A549 (cell line): ENCODE measurements around the gene RHOD. TPM values are rescaled to one million over a fixed set of nuclear protein-coding genes. Genes with fewer than 3 reads are reported as not detected.

Experiments
- ATAC-seq, 2 experiments: fragments of 200-7000 bp in 1 of 2; fragments of >200 bp in 1 of 2; cut with Nextera tagmentation in 1 of 2; cut with Tn5 transposase in 1 of 2; 3 replicates each; pipeline versions ENCODE4 v1.8.0 to v1.9.1; 2018 to 2020; ENCODE audit warnings: mild to moderate bottlenecking in 1 of 2, moderate library complexity in 1 of 2
- CTCF ChIA-PET: fragments of 300-600 bp; sonication (Branson Sonifier 250); formaldehyde crosslinking; extraction: SDS; loops from one replicate; lab custom pipeline; 2021; ENCODE audit warnings: antibody characterized with exemption, inconsistent platforms; lab: Yijun Ruan, JAX
- POLR2A ChIA-PET: fragments of 350-600 bp; formaldehyde crosslinking; extraction: SDS; loops from one replicate; lab custom pipeline; 2021; ENCODE audit warnings: antibody characterized with exemption, inconsistent platforms; lab: Yijun Ruan, JAX
- DNase-seq, 2 experiments: peaks; one replicate each; pipeline versions ENCODE4 v3.0.0 to v3.0.0-alpha.2; 2011 to 2016; ENCODE audit warnings: low read depth in 1 of 2, low spot score in 1 of 2
- FAIRE-seq: peaks from 2 replicates; lab custom pipeline; 2011; peaks lifted over from hg19 to GRCh38; lab: Jason Lieb, UNC
- H3K27ac ChIP-seq, 2 experiments: fragments of >200 bp; sonication (Bioruptor Twin); formaldehyde crosslinking; 3 replicates each; pipeline ENCODE4 v1.5.1; 2016 to 2017
- H3K4me1 ChIP-seq: fragments of >200 bp; sonication (Bioruptor Twin); formaldehyde crosslinking; 3 replicates; pipeline ENCODE4 v1.6.1; 2016
- H3K4me2 ChIP-seq: fragments of >200 bp; sonication (Bioruptor Twin); formaldehyde crosslinking; 3 replicates; pipeline ENCODE4 v1.6.1; 2016
- H3K4me3 ChIP-seq: fragments of >200 bp; sonication (Bioruptor Twin); formaldehyde crosslinking; 3 replicates; pipeline ENCODE4 v1.5.1; 2016
- H3K9me3 ChIP-seq: fragments of >200 bp; sonication (Bioruptor Twin); formaldehyde crosslinking; 3 replicates; pipeline ENCODE4 v1.6.1; 2016
- CBX2 ChIP-seq: fragments of 200-600 bp; sonication (generic); IDR thresholded peaks from 2 replicates; pipeline ENCODE4 v1.6.1; 2016; ENCODE audit warnings: low read depth, mild to moderate bottlenecking, borderline replicate concordance
- CEBPB ChIP-seq, 2 experiments: fragments of >200 bp in 1 of 2; sonication (Bioruptor Twin) in 1 of 2; formaldehyde crosslinking in 1 of 2; IDR thresholded peaks; 2 replicates each; pipeline ENCODE4 v1.6.1; 2012 to 2016
- CHD2 ChIP-seq: fragments of 150-350 bp; IDR thresholded peaks from 2 replicates; pipeline ENCODE4 v1.6.1; 2014; ENCODE audit warnings: low read length; ENCODE audit not compliant: partially characterized antibody
- CHD4 ChIP-seq: fragments of 200-600 bp; sonication (generic); IDR thresholded peaks from 2 replicates; pipeline ENCODE4 v1.6.1; 2016; ENCODE audit warnings: antibody characterized with exemption, mild to moderate bottlenecking, borderline replicate concordance
- EP300 ChIP-seq, 2 experiments: fragments of >200 bp; sonication (Bioruptor Twin); formaldehyde crosslinking; IDR thresholded peaks; 2 replicates in 1 of 2; 3 replicates in 1 of 2; pipeline ENCODE4 v1.6.1; 2016 to 2017
- FOSB ChIP-seq: fragments of 250-450 bp; sonication (Bioruptor Pico); IDR thresholded peaks from 2 replicates; pipeline ENCODE4 v1.5.0; 2020; ENCODE audit warnings: mild to moderate bottlenecking, moderate library complexity
- FOXS1 ChIP-seq: fragments of 250-450 bp; sonication (Bioruptor Pico); IDR thresholded peaks from 2 replicates; pipeline ENCODE4 v1.5.0; 2020; ENCODE audit warnings: mild to moderate bottlenecking, moderate library complexity
- HDAC2 ChIP-seq: fragments of 200-600 bp; sonication (generic); IDR thresholded peaks from 2 replicates; pipeline ENCODE4 v1.6.1; 2016
- HOXA7 ChIP-seq: fragments of 250-450 bp; sonication (Bioruptor Pico); IDR thresholded peaks from 2 replicates; pipeline ENCODE4 v1.5.0; 2020; ENCODE audit warnings: mild to moderate bottlenecking, moderate library complexity
- HOXB13 ChIP-seq: fragments of 250-450 bp; sonication (Bioruptor Pico); IDR thresholded peaks from 2 replicates; pipeline ENCODE4 v1.5.0; 2020; ENCODE audit warnings: low read depth, mild to moderate bottlenecking, moderate library complexity
- HOXB5 ChIP-seq: fragments of 250-450 bp; sonication (Bioruptor Pico); IDR thresholded peaks from 2 replicates; pipeline ENCODE4 v1.5.0; 2020; ENCODE audit warnings: mild to moderate bottlenecking, moderate library complexity
- MAZ ChIP-seq: fragments of 150-350 bp; IDR thresholded peaks from 2 replicates; pipeline ENCODE4 v1.6.1; 2014; ENCODE audit warnings: antibody characterized with exemption, low read depth, low read length, borderline replicate concordance
- NPAS2 ChIP-seq: fragments of 250-450 bp; sonication (Bioruptor Pico); IDR thresholded peaks from 2 replicates; pipeline ENCODE4 v1.8.0; 2022; ENCODE audit warnings: mild to moderate bottlenecking, moderate library complexity, borderline replicate concordance
- PHF8 ChIP-seq: fragments of 200-600 bp; sonication (generic); IDR thresholded peaks from 2 replicates; pipeline ENCODE4 v1.6.1; 2016; ENCODE audit warnings: low read depth, mild to moderate bottlenecking, antibody characterized with exemption, moderate library complexity, borderline replicate concordance
- RFX5 ChIP-seq: fragments of 450-650 bp; IDR thresholded peaks from 2 replicates; pipeline ENCODE4 v1.7.1; 2014; ENCODE audit warnings: antibody characterized with exemption, mild to moderate bottlenecking, moderate library complexity
- RNF2 ChIP-seq: fragments of 200-600 bp; sonication (generic); IDR thresholded peaks from 2 replicates; pipeline ENCODE4 v1.6.1; 2016; ENCODE audit warnings: low read depth, mild to moderate bottlenecking, antibody characterized with exemption, moderate library complexity, borderline replicate concordance
- SREBF2 ChIP-seq: fragments of 450-650 bp; IDR thresholded peaks from 2 replicates; pipeline ENCODE4 v1.6.1; 2014; ENCODE audit warnings: mild to moderate bottlenecking, moderate library complexity
- WGBS: methylation state at CpG from one replicate; pipeline ENCODE4 v1.1.6; 2017; ENCODE audit errors: missing lambda C conversion rate; 5-methylcytosine and 5-hydroxymethylcytosine counted together
- polyA plus RNA-seq, 4 experiments: library from polyadenylated mRNA; depleted of rRNA in 3 of 4; stranded (reverse); fragments of >200 nt; fragmentation: RNase III in 1 of 4; extraction: RNeasy Plus Mini Kit Qiagen cat#74134 plus additional on column Dnase treatment in 1 of 4; gene quantifications; 2 replicates in 3 of 4; 3 replicates in 1 of 4; pipeline ENCODE4 v1.2.3, GENCODE V29; 2011 to 2017
- TF ChIP-seq, protein P1 (sequence below): IDR thresholded peaks from 2 replicates; pipeline ENCODE4 v1.6.1; 2012; ENCODE audit warnings: low read depth, borderline replicate concordance
- TF ChIP-seq, protein P2 (sequence below): IDR thresholded peaks from 2 replicates; pipeline ENCODE4 v1.6.1; 2012
- TF ChIP-seq, protein P3 (sequence below): fragments of 250-450 bp; sonication (Bioruptor Pico); IDR thresholded peaks from 2 replicates; pipeline ENCODE4 v1.5.0; 2020; ENCODE audit warnings: low read depth, mild to moderate bottlenecking, moderate library complexity
- TF ChIP-seq, protein P4 (sequence below): IDR thresholded peaks from 2 replicates; pipeline ENCODE4 v1.6.1; 2012

The RHOD gene
- polyA plus RNA-seq, 2 of the 4 experiments (the other 2 are of a cell fraction): 13.6 to 33.2 TPM

DNA sequence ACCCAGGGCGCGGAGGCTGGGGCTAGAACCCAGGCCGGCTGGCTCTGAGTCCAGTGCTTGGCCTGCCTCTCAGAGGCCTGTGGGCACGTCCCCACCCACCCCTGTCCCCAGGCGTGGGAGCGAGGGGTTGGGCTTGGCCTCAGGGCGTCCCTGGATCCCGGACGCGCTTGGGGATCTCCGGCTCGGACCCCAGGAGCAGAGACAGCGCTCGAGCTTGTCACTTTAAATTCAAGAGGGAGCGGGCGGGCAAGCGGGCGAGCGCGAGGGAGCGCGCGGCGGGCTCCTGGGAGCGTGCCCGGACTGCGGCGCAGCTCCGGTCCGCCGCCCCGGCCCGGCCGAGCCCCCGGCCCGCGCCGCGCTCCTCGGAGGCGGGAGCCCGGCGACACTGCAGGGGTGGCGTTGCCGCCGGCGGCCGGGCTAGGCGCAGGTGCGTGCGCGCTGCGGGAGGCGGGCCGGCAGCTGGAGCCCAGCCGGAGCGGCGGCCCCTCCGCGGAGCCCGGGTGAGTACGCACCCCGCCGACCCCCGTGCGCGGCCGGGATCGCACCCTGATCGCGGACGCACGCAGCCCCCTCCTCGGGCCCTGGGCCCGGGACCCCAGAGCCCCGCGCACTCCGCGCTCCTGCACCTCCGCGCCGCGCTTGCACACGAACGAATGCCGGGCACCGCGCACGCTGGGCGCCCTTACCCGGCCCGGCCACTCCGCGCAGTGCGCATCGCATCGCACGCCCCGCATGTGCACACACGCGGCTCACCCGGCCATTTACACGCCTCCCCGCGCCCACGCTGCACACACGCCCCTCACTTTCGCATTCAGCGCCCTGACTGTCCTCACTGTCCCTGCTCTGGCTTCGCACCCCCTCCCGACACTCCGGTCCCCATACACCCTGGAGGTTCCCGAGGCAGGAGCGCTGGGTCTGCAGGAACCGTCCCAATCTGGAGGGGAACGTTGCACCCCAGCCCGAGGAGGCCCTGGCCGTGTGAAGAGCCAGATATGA lies 33.4 kb upstream of the RHOD start, which contains the start of gene SYT12:
Gene SYT12, plus strand, starts transcription at position 174 of the 996 bp plus-strand sequence. CDS start 7,011 bp downstream, outside the sequence.
- DNase-seq (peak; percentile 35), ATAC-seq (peak; percentile 65 to 71), FAIRE-seq (no peak)
- peak within 1 kb of the TSS; percentile 96 for H3K4me2 ChIP-seq
- peak within 1 kb of the TSS; percentile 72 to 87 for H3K27ac ChIP-seq
- POLR2A ChIA-PET: interaction anchor here (1.4 to 1.8 kb wide), 2 partner anchors 10 to 180 kb away, joined by 4 to 6 read pairs; partner anchors contain the start of gene RCE1
- CTCF ChIA-PET: interaction anchor here (0.6 to 10.6 kb wide), 17 partner anchors 10 to 296 kb away, joined by 3 to 67 read pairs (median 6); partner anchors contain the start of gene RCE1
- peaks cover 24% of the 10 kb centered on the region for H3K4me1 ChIP-seq
- TF ChIP-seq RNF2 (0 out of 2 replicates have a peak, but pooled peaks have one; percentile 26), HOXA7 (no peak), NPAS2 (CRISPR knock-in tag) (no peak), HOXB13 (CRISPR knock-in tag) (0 out of 2 replicates have a peak, but pooled peaks have one; percentile 35), HOXB5 (CRISPR knock-in tag) (no peak), HDAC2 (peak; percentile 42; the same call in 1 of the 2 replicates)
- TF ChIP-seq, protein P1, sequence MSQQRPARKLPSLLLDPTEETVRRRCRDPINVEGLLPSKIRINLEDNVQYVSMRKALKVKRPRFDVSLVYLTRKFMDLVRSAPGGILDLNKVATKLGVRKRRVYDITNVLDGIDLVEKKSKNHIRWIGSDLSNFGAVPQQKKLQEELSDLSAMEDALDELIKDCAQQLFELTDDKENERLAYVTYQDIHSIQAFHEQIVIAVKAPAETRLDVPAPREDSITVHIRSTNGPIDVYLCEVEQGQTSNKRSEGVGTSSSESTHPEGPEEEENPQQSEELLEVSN: peak; percentile 71
- TF ChIP-seq, protein P2, sequence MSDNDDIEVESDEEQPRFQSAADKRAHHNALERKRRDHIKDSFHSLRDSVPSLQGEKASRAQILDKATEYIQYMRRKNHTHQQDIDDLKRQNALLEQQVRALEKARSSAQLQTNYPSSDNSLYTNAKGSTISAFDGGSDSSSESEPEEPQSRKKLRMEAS: peak; percentile 69
- TF ChIP-seq, protein P3, sequence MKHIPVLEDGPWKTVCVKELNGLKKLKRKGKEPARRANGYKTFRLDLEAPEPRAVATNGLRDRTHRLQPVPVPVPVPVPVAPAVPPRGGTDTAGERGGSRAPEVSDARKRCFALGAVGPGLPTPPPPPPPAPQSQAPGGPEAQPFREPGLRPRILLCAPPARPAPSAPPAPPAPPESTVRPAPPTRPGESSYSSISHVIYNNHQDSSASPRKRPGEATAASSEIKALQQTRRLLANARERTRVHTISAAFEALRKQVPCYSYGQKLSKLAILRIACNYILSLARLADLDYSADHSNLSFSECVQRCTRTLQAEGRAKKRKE (CRISPR knock-in tag): no peak
- TF ChIP-seq, all 56 proteins: peak for 5
- no peaks in the 10 kb centered on the region for H3K9me3 ChIP-seq
- WGBS: 22% methylated on average over 26 of the region's 118 CpGs
- peak within 1 kb of the TSS; percentile 66 for H3K4me3 ChIP-seq

DNA sequence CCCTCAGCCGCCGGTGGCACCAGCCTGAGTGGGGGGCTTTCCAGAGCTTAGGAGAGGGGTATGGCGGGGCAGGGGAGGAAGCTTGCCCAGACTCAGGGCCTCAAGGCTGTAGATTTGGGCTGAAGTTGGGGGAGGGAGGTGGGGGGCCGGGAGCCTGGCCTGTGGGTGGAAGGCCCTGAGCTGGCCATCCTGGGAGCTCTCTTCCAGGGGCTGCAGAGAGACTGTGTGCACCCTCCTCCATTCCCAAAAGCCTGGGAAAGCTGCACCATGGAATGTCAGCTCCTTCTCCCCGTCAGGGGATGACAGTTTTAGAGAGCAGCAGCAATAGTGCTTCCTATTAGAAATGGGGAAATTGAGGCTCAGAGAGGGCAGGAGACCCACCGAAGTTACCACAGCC lies 32.7 kb upstream of the RHOD start:
- ATAC-seq (peak in 1 of 2 experiments; percentile 23; a peak in 3 of 6 replicates), FAIRE-seq (no peak), DNase-seq (no peak)
- Histone ChIP-seq H3K9me3 (no peaks in the 10 kb centered on the region), H3K27ac (peak overlapping the region; percentile 72 to 87; a peak in 5 of 6 replicates), H3K4me2 (peak overlapping the region; percentile 96), H3K4me3 (peak overlapping the region; percentile 66), H3K4me1 (peaks cover 24% of the 10 kb centered on the region)
- WGBS: 77% methylated on average over 2 of the region's 6 CpGs
- ChIA-PET CTCF (interaction anchor here (0.5 to 10.6 kb wide), 8 partner anchors 9 to 140 kb away, joined by 3 to 67 read pairs (median 5); partner anchors contain the start of gene C11orf86), POLR2A (no interaction called here)
- TF ChIP-seq, protein P4, sequence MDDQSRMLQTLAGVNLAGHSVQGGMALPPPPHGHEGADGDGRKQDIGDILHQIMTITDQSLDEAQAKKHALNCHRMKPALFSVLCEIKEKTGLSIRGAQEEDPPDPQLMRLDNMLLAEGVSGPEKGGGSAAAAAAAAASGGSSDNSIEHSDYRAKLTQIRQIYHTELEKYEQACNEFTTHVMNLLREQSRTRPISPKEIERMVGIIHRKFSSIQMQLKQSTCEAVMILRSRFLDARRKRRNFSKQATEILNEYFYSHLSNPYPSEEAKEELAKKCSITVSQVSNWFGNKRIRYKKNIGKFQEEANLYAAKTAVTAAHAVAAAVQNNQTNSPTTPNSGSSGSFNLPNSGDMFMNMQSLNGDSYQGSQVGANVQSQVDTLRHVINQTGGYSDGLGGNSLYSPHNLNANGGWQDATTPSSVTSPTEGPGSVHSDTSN: no peak
- TF ChIP-seq EP300 (IDR thresholded peaks at IDR 0.05): no peak
- TF ChIP-seq CHD4: no peak
- no peak for TF ChIP-seq NPAS2 (CRISPR knock-in tag)
- TF ChIP-seq CHD2: no peak
- TF ChIP-seq FOSB: no peak
- TF ChIP-seq RFX5: no peak
- TF ChIP-seq MAZ: no peak
- no peak for TF ChIP-seq PHF8
- no peak for TF ChIP-seq CBX2
- TF ChIP-seq FOXS1: no peak
- TF ChIP-seq SREBF2: no peak
- no peak for TF ChIP-seq CEBPB (IDR thresholded peaks at IDR 0.05)
